Measurements from ENCODE around the gene RPL35. TPM values are rescaled to one million over a fixed set of nuclear protein-coding genes. Genes with fewer than 3 reads are reported as not detected.

RPL35 gene
- polyA plus RNA-seq, 1 of the 3 experiments (the other 2 are of a cell fraction), result 5,348 TPM

DNA sequence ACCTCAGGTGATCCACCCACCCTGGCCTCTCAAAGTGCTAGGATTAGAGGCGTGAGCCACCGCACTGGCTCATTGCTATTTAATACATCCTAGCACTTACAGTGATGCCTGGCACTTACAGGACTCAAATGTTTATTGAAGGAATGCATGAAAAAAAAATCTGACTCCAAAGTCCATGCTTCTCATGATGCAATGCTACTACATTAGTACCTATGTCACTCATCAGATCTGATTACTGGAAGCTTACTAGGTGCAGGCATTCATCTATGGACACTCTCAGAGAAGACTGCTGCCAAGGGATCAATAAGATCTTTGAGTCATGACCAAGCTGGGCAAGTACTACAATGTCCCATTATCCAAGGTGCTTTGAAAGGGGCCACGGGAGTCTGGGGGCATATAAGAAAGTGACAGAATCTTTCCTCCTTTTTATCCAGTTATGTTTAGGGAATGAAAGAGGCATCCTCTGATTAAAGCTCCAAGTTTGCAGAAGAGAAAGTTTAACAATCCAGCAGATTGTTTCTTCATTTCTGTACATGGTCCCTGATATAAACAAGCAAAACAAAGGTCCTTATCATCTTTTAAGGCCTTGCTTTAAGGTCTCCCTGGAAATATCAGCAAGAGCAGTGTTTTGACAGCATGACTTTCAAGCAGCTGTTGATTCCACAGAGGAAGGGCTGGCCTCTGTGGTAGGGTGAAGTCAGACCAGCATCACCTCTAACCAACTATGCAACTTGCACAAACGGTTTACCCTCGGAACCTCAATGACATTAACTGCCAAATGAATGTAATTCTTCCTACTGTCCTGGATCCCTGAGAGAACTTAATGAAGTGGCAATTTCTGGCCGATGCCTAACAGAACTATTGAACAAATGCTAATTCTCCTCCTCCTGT, 36.1 kb upstream of the RPL35 start:
- no peak for DNase-seq
- no peaks in the 10 kb centered on the region for H4K20me1 ChIP-seq (ENCODE audit: insufficient read depth)
- H3K4me1 ChIP-seq (ENCODE audit: control insufficient read depth in 1 of 2, insufficient read depth in 2 of 2, low read depth in 1 of 2, low read length in 1 of 2), result no peaks in the 10 kb centered on the region
- no peak overlapping the region for H3K9ac ChIP-seq
- no peaks in the 10 kb centered on the region; the same call in 1 of the 2 replicates for H3K79me2 ChIP-seq (ENCODE audit: insufficient read depth)
- CTCF ChIA-PET, result interaction anchor here (1.2 to 1.7 kb wide), 2 partner anchors 14 to 44 kb away, joined by 3 to 4 read pairs; partner anchors contain the start of gene WDR38
- no peaks in the 10 kb centered on the region for H3K27me3 ChIP-seq (ENCODE audit: insufficient read depth)
- WGBS (ENCODE audit: low lambda C conversion rate), result 92% methylated on average over 5 of the region's 6 CpGs
- H3K4me3 ChIP-seq (ENCODE audit: low read depth in 2 of 2, low read length in 1 of 2), result no peak overlapping the region
- no peak overlapping the region for H3K27ac ChIP-seq (ENCODE audit: low read depth in 2 of 2, low read length in 1 of 2)
- H3F3A ChIP-seq (replicated peaks; ENCODE audit: insufficient read depth), result peaks cover 10% of the 10 kb centered on the region
- no peaks in the 10 kb centered on the region for H3K9me2 ChIP-seq
- H3K9me3 ChIP-seq, result no peaks in the 10 kb centered on the region
- peaks cover 32 to 37% of the 10 kb centered on the region in 2 experiments for H3K36me3 ChIP-seq (replicated peaks in 1 of 2; ENCODE audit: control insufficient read depth in 1 of 2, insufficient read depth in 2 of 2, low read length in 1 of 2)
- no peak overlapping the region for H3K4me2 ChIP-seq
- POLR2A ChIA-PET, result no interaction called here
- no peak overlapping the region for H2AFZ ChIP-seq (ENCODE audit: low read depth)
- TF ChIP-seq FOXM1 (IDR thresholded peaks at IDR 0.05; ENCODE audit: low read depth), result no peak
- no peak for TF ChIP-seq ZBTB33 (IDR thresholded peaks at IDR 0.05; ENCODE audit: borderline replicate concordance, low read depth)
- no peak for TF ChIP-seq MXI1 (IDR thresholded peaks at IDR 0.05; ENCODE audit: low read depth, low read length)
- TF ChIP-seq, protein P1, sequence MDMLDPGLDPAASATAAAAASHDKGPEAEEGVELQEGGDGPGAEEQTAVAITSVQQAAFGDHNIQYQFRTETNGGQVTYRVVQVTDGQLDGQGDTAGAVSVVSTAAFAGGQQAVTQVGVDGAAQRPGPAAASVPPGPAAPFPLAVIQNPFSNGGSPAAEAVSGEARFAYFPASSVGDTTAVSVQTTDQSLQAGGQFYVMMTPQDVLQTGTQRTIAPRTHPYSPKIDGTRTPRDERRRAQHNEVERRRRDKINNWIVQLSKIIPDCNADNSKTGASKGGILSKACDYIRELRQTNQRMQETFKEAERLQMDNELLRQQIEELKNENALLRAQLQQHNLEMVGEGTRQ (IDR thresholded peaks at IDR 0.05; ENCODE audit: borderline replicate concordance, low read depth, low read length), result no peak
- TF ChIP-seq SMC3 (IDR thresholded peaks at IDR 0.05; ENCODE audit: low read depth, low read length), result no peak
- no peak for TF ChIP-seq TEAD4 (IDR thresholded peaks at IDR 0.05; ENCODE audit: borderline replicate concordance, insufficient read depth)
- no peak for TF ChIP-seq EZH2phosphoT487 (IDR thresholded peaks at IDR 0.05; ENCODE audit: borderline replicate concordance, low read depth)
- no peak for TF ChIP-seq TAF1 (IDR thresholded peaks at IDR 0.05; ENCODE audit: borderline replicate concordance, low read depth, low read length)
- no peak for TF ChIP-seq FOSL2 (IDR thresholded peaks at IDR 0.05; ENCODE audit: borderline replicate concordance, low read depth)

DNA sequence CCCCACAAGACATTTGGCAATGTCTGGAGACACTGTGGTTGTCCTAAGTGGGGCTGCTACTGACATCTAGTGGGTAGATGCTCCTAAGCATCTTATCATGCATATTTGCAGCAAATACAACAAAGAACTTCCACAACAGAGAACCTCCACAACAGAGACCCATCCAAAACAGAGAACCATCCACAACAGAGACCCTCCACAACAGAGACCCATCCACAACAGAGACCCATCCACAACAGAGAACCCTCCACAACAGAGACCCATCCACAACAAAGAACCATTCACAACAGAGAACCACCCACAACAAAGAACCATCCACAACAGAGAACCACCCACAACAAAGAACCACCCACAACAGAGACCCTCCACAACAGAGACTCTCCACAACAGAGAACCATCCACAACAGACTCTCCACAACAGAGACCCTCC, 33.0 kb upstream of the RPL35 start:
- Histone ChIP-seq H3F3A (replicated peaks; ENCODE audit: insufficient read depth) (no peaks in the 10 kb centered on the region), H3K27ac (ENCODE audit: low read depth in 2 of 2, low read length in 1 of 2) (no peak overlapping the region), H2AFZ (ENCODE audit: low read depth) (no peak overlapping the region), H3K9ac (no peak overlapping the region), H3K4me1 (ENCODE audit: control insufficient read depth in 1 of 2, insufficient read depth in 2 of 2, low read depth in 1 of 2, low read length in 1 of 2) (no peaks in the 10 kb centered on the region), H3K4me2 (no peak overlapping the region), H3K9me2 (no peaks in the 10 kb centered on the region), H4K20me1 (ENCODE audit: insufficient read depth) (no peaks in the 10 kb centered on the region), H3K9me3 (no peaks in the 10 kb centered on the region), H3K27me3 (ENCODE audit: insufficient read depth) (no peaks in the 10 kb centered on the region), H3K4me3 (ENCODE audit: low read depth in 2 of 2, low read length in 1 of 2) (no peak overlapping the region), H3K79me2 (ENCODE audit: insufficient read depth) (no peaks in the 10 kb centered on the region; the same call in 1 of the 2 replicates), H3K36me3 (replicated peaks in 1 of 2; ENCODE audit: control insufficient read depth in 1 of 2, insufficient read depth in 2 of 2, low read length in 1 of 2) (peaks cover 33 to 40% of the 10 kb centered on the region in 2 experiments)
- POLR2A ChIA-PET, result no interaction called here
- CTCF ChIA-PET, result interaction anchor here (0.7 to 1.3 kb wide), 4 partner anchors 15 to 248 kb away, joined by 3 read pairs; partner anchors contain the start of gene SCAI
- DNase-seq, result no peak
- TF ChIP-seq PBX3 (IDR thresholded peaks at IDR 0.05) (no peak), GABPA (IDR thresholded peaks at IDR 0.05; ENCODE audit: low read depth) (no peak), TAF1 (IDR thresholded peaks at IDR 0.05; ENCODE audit: borderline replicate concordance, low read depth, low read length) (no peak), RXRA (IDR thresholded peaks at IDR 0.05; ENCODE audit: borderline replicate concordance, low read depth) (no peak), YY1 (IDR thresholded peaks at IDR 0.05; ENCODE audit: low read depth) (no peak), GATA2 (CRISPR knock-in tag; IDR thresholded peaks at IDR 0.05) (no peak), CTCF (IDR thresholded peaks at IDR 0.05) (peak; percentile 51), FOXJ3 (CRISPR knock-in tag; IDR thresholded peaks at IDR 0.05) (no peak), RAD21 (IDR thresholded peaks at IDR 0.05; ENCODE audit: low read length) (peak; percentile 48), NRF1 (IDR thresholded peaks at IDR 0.05; ENCODE audit: low read depth, low read length) (no peak), CHD2 (IDR thresholded peaks at IDR 0.05; ENCODE audit: low read length, partially characterized antibody) (no peak)
- TF ChIP-seq, protein P2, sequence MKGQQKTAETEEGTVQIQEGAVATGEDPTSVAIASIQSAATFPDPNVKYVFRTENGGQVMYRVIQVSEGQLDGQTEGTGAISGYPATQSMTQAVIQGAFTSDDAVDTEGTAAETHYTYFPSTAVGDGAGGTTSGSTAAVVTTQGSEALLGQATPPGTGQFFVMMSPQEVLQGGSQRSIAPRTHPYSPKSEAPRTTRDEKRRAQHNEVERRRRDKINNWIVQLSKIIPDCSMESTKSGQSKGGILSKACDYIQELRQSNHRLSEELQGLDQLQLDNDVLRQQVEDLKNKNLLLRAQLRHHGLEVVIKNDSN (IDR thresholded peaks at IDR 0.05; ENCODE audit: borderline replicate concordance, low read depth), result no peak

All from SK-N-SH (cell line).